SK-N-MC (cell line): ENCODE results near the gene COX7A2.

Experiments
- EZH2 ChIP-seq: fragments of 200-600 bp; sonication (generic); IDR thresholded peaks from one replicate; pipeline ENCODE4 v1.6.1; 2017; ENCODE audit warnings: antibody characterized with exemption
- FOXP2 ChIP-seq: optimal IDR thresholded peaks from 2 replicates; pipeline ENCODE3; 2011; ENCODE audit warnings: mild to moderate bottlenecking, moderate library complexity; ENCODE audit not compliant: insufficient read depth; ENCODE audit errors: extremely low read length, control extremely low read depth
- POLR2AphosphoS5 ChIP-seq: IDR thresholded peaks from 2 replicates; pipeline ENCODE4 v1.6.1; 2012; ENCODE audit warnings: mild to moderate bottlenecking, low read depth, low read length, borderline replicate concordance

DNA sequence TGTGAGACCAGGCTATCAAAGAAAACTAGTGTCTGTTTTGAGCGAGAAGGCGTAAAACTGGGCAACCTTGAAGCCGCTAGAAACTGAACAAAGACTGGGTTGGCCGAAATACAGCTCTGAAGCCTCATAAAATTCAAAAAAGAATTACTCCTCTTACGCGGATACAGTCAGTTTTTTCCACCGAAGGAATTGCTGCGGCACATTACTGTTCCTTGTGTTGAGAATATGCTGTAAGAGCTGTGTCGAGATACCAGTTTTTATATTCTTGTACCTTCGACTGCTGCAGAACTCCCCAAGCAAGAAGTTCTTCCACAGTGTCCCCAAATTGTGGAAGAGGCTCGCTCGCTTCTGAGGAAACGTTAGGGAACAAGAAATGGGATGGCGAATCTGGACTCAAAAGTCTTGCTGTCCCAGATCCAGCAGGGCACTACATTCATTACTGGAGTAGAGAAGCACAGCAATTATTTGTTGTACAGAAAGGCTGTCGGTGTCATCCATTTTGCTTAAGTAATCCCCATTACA, 523 bp upstream of the COX7A2 start:
- no peak for TF ChIP-seq POLR2AphosphoS5
- no peak for TF ChIP-seq EZH2
- TF ChIP-seq FOXP2: no peak
